Body of pancreas (tissue), 4 donors: ENCODE results near the gene UBQLN1. TPM values are rescaled to one million over a fixed set of nuclear protein-coding genes. Genes with fewer than 3 reads are reported as not detected.
"Not testable (repeated sequence)": the region's sequence is repeated elsewhere in the genome, so short reads cannot be mapped to it uniquely, and the experiment has no call there.

Experiments used
- ATAC-seq: fragments of 150-250 bp; one replicate; pipeline ENCODE4 v1.9.1; 2016
- DNase-seq, 4 donors: peaks; one replicate each; pipeline ENCODE4 v3.0.0-alpha.2; 2019
- H3K27ac ChIP-seq, 4 donors: fragments of 200-600 bp; sonication (generic); 1 replicate in 3 of 4; 2 replicates in 1 of 4; pipeline versions ENCODE4 v1.5.1 to v1.6.1; 2016 to 2019; ENCODE audit warnings: mild to moderate bottlenecking in 1 of 4, mixed read lengths in 1 of 4, moderate library complexity in 1 of 4
- H3K27me3 ChIP-seq, 2 donors: fragments of 200-600 bp; sonication (generic); one replicate each; pipeline ENCODE4 v1.6.0; 2016; ENCODE audit warnings: mild to moderate bottlenecking in 1 of 2
- H3K36me3 ChIP-seq, 2 donors: fragments of 200-600 bp; sonication (generic); replicated peaks in 1 of 2; 2 replicates each; pipeline ENCODE4 v1.5.1; 2016; ENCODE audit warnings: low read depth in 2 of 2; ENCODE audit not compliant: insufficient read depth in 1 of 2
- H3K4me1 ChIP-seq: fragments of 200-600 bp; sonication (generic); one replicate; pipeline ENCODE4 v1.6.0; 2016
- H3K4me3 ChIP-seq, 2 donors: fragments of 200-600 bp; sonication (generic); 1 replicate in 1 of 2; 2 replicates in 1 of 2; pipeline ENCODE4 v1.5.1; 2016 to 2019
- H3K9me3 ChIP-seq, 3 donors: fragments of 200-600 bp; sonication (generic); 1 replicate in 2 of 3; 2 replicates in 1 of 3; pipeline ENCODE4 v1.5.1; 2016
- POLR2A ChIP-seq, 3 donors: fragments of 450-650 bp; IDR thresholded peaks; one replicate each; pipeline ENCODE4 v1.6.1; 2016; ENCODE audit warnings: antibody characterized with exemption in 3 of 3, mild to moderate bottlenecking in 2 of 3
- WGBS, 2 donors: methylation state at CpG; one replicate each; pipeline ENCODE4 v1.1.5; 2017; 5-methylcytosine and 5-hydroxymethylcytosine counted together
- intact Hi-C: fragments of 100-400 bp; cut with DNase I; formaldehyde crosslinking; loops from one replicate; pipeline ENCODE4 v1.15.1; 2023
- total RNA-seq, 2 donors: library from RNA; depleted of rRNA; stranded (reverse); fragments of >200 nt; gene quantifications; one replicate each; pipeline ENCODE4 v1.1.0, GENCODE V29; 2016
- TF ChIP-seq, protein P1 (sequence below), 7 experiments: fragments of 450-650 bp in 4 of 7; fragments of 200-600 bp in 3 of 7; sonication (generic) in 3 of 7; IDR thresholded peaks; one replicate each; pipeline ENCODE4 v1.5.1; 2016 to 2019; ENCODE audit warnings: antibody characterized with exemption in 7 of 7

UBQLN1 gene
- total RNA-seq, 2 donors from 2014 or later = 45.8 to 49.5 TPM

DNA sequence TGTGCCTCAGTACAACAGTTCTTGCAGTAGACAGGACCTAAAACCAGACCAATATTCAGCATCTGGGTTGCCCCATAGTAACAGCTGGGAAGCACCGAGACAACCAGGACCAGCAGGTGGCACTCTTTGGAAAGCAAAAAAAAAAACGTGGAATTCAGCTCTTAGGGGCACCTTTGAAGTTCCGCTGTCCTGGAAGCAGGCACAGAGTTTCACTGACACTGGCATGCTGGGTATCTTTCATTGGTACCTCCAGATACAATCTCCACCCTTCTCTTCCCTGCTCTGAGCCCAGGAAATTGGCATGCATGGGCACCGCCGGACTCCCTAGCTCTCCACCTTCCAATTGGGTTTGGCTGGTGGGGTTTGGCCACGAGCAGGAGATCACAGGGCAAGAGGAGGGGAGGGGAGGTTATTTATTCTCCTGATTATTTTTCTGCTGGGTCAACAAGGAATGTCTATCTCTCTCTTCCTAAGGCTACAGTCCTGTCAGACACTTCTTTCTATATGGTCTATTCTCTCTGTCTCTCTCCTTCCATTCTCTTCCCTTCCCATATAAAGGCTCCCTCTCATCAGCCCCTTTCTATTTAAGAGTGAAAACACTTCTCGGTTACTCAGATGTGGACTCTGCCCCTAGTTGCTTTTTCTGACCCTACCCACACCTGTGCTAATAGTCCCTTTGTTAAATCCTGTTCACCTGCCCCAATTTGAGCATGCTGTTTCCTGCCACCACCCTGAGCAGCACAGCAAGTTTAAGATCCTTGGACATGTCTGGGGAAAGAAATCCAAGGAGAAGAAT is 86.7 kb downstream of the UBQLN1 start:
- Histone ChIP-seq H3K27me3 (no peaks in the 10 kb centered on the region), H3K9me3 (no peaks in the 10 kb centered on the region), H3K4me1 (peaks cover 20% of the 10 kb centered on the region), H3K4me3 (no peak overlapping the region), H3K27ac (no peak overlapping the region), H3K36me3 (no peaks in the 10 kb centered on the region)
- WGBS, 2 donors = 12 to 20% methylated on average over 7 of the region's 7 CpGs
- DNase-seq (peak; percentile 48 to 63 (median 50)), ATAC-seq (peak; percentile 43)
- intact Hi-C loops = no loop called here
- no peak for TF ChIP-seq POLR2A (IDR thresholded peaks at IDR 0.05)
- TF ChIP-seq, protein P1, sequence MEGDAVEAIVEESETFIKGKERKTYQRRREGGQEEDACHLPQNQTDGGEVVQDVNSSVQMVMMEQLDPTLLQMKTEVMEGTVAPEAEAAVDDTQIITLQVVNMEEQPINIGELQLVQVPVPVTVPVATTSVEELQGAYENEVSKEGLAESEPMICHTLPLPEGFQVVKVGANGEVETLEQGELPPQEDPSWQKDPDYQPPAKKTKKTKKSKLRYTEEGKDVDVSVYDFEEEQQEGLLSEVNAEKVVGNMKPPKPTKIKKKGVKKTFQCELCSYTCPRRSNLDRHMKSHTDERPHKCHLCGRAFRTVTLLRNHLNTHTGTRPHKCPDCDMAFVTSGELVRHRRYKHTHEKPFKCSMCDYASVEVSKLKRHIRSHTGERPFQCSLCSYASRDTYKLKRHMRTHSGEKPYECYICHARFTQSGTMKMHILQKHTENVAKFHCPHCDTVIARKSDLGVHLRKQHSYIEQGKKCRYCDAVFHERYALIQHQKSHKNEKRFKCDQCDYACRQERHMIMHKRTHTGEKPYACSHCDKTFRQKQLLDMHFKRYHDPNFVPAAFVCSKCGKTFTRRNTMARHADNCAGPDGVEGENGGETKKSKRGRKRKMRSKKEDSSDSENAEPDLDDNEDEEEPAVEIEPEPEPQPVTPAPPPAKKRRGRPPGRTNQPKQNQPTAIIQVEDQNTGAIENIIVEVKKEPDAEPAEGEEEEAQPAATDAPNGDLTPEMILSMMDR (IDR thresholded peaks at IDR 0.05) = peak; percentile 43 to 69 (median 58)

DNA sequence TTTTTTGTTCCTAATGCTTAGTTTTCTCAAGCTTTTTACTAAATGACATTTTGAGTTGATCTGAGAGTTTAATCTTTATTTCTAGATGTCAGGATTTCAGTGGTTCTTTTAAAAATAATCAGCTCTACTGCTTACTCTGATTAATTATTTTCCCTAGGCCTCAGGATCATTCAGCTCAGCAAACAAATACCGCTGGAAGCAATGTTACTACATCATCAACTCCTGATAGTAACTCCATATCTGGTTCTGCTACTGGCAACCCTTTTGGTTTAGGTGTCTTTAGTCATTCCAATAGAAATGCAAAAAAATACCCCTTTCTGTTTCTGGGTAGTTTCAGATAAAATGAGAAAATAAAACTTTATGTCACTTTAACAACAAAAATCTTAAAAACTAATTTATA is 90.5 kb downstream of the UBQLN1 start:
- WGBS, 2 donors = 11 to 19% methylated on average over 1 of the region's 1 CpG
- H3K27me3 ChIP-seq = no peaks in the 10 kb centered on the region

DNA sequence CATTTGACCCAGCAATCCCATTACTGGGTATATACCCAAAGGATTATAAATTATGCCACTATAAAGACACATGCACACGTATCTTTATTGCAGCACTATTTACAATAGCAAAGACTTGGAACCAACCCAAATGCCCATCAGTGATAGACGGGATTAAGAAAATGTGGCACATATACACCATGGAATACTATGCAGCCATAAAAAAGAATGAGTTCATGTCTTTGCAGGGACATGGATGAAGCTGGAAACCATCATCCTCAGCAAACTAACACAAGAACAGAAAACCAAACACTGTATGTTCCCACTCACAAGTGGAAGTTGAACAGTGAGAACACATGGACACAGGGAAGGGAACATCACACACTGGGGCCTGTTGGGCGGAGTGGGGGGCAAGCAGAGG is 94.5 kb downstream of the UBQLN1 start:
- H3K9me3 ChIP-seq, H3K4me1 ChIP-seq, H3K27me3 ChIP-seq, H3K27ac ChIP-seq, intact Hi-C loops, ATAC-seq, H3K36me3 ChIP-seq, H3K4me3 ChIP-seq, DNase-seq: not testable (repeated sequence)
- WGBS, 2 donors = 71 to 76% methylated on average over 3 of the region's 3 CpGs

More for the DNA sequence above, 90.5 kb downstream of the UBQLN1 start:
- no peaks in the 10 kb centered on the region for H3K9me3 ChIP-seq
- DNase-seq (no peak), ATAC-seq (no peak)
- H3K36me3 ChIP-seq = no peaks in the 10 kb centered on the region
- TF ChIP-seq, protein P1 (IDR thresholded peaks at IDR 0.05) = no peak
- no peak for TF ChIP-seq POLR2A (IDR thresholded peaks at IDR 0.05)
- H3K4me1 ChIP-seq = peaks cover 8% of the 10 kb centered on the region
- H3K27ac ChIP-seq = no peak overlapping the region
- no peak overlapping the region for H3K4me3 ChIP-seq
- intact Hi-C loops = no loop called here

Other genes with a start within 250 kb of the UBQLN1 start
- 1 to 10 TPM; 2.1 to 4.6 TPM for gene FRMD3, start 169.6 kb downstream of the UBQLN1 start, total RNA-seq
- gene IDNK, start 84.8 kb downstream of the UBQLN1 start, total RNA-seq = 1 to 10 TPM; 2.3 to 3.9 TPM
- gene GKAP1, start 109.8 kb upstream of the UBQLN1 start, total RNA-seq = 1 to 10 TPM; 8.0 to 8.2 TPM
- 1 to 10 TPM; 6.0 to 6.6 TPM for gene KIF27, start 213.5 kb upstream of the UBQLN1 start, total RNA-seq